ENCODE data around the gene PSMG4. TPM values are rescaled to one million over a fixed set of nuclear protein-coding genes. Genes with fewer than 3 reads are reported as not detected.

The PSMG4 gene
- total and polyA plus RNA-seq, 2 donors (not counting 3 experiments of a cell fraction or from before 2014, with no cell fraction given), result 31.4 to 46.0 TPM

GRCh38 chr6:3210024-3210610 lies 48.6 kb upstream of the PSMG4 start:
- H3K9ac ChIP-seq (replicated peaks; ENCODE audit: extremely low read depth, insufficient read depth, low read length), result no peak overlapping the region
- no peak for DNase-seq (ENCODE audit: low read depth, low spot score)
- intact Hi-C loops (cut with micrococcal nuclease) (no loop called here), dilution Hi-C loops (cut with MboI; ENCODE audit: extremely low pct_ligation_motif_present, low sequenced_read_pairs) (no loop called here)
- no peaks in the 10 kb centered on the region for H3K36me3 ChIP-seq (ENCODE audit: control insufficient read depth in 2 of 2, extremely low read depth in 1 of 2, insufficient read depth in 2 of 2, low read length in 2 of 2)
- H3K27me3 ChIP-seq (ENCODE audit: control insufficient read depth in 2 of 2, insufficient read depth in 2 of 2, low read length in 2 of 2), result peaks cover 6 to 12% of the 10 kb centered on the region in 2 experiments
- TF ChIP-seq FOS (IDR thresholded peaks at IDR 0.05; ENCODE audit: borderline replicate concordance, insufficient read depth, low read length), result no peak
- no peak for TF ChIP-seq POLR2AphosphoS5 (IDR thresholded peaks at IDR 0.05; ENCODE audit: insufficient read depth, low read depth, low read length)
- no peak for TF ChIP-seq EZH2 (IDR thresholded peaks at IDR 0.05; ENCODE audit: borderline replicate concordance, low read depth, low read length, severe bottlenecking)
- no peak for TF ChIP-seq MAX (IDR thresholded peaks at IDR 0.05; ENCODE audit: insufficient read depth, insufficient read length)
- no peaks in the 10 kb centered on the region for H3K9me3 ChIP-seq (replicated peaks; ENCODE audit: control insufficient read depth, insufficient read depth, low read length)
- no peak overlapping the region for H2AFZ ChIP-seq (ENCODE audit: low read depth, low read length)
- POLR2A ChIA-PET, result no interaction called here
- no peak overlapping the region for H3K4me2 ChIP-seq (ENCODE audit: insufficient read depth, low read length)
- H3K4me1 ChIP-seq (ENCODE audit: control insufficient read depth, extremely low read depth, insufficient read depth, low read length), result no peaks in the 10 kb centered on the region
- H3K9me1 ChIP-seq (replicated peaks; ENCODE audit: control insufficient read depth, extremely low read depth, insufficient read depth, low read length), result no peaks in the 10 kb centered on the region
- no peak overlapping the region for H3K4me3 ChIP-seq (replicated peaks in 1 of 3; ENCODE audit: insufficient read depth in 1 of 3, low read depth in 1 of 3, low read length in 3 of 3)
- BruUV-seq (replicated peaks), result no TSS peak
- H3K27ac ChIP-seq (ENCODE audit: insufficient read depth, low read depth, low read length), result no peak overlapping the region
- no peak for FAIRE-seq
- CTCF ChIA-PET, result interaction anchor here (1.3 to 1.9 kb wide), 2 partner anchors 21 to 41 kb away, joined by 3 to 6 read pairs; no protein-coding TSS in a partner anchor
- no peaks in the 10 kb centered on the region for H3K79me2 ChIP-seq (ENCODE audit: control insufficient read depth, insufficient read depth, low read length)
- H4K20me1 ChIP-seq (replicated peaks; ENCODE audit: control insufficient read depth, extremely low read depth, insufficient read depth, low read length), result no peaks in the 10 kb centered on the region

GRCh38 chr6:3211681-3212080 lies 47.1 kb upstream of the PSMG4 start:
- no TSS peak for BruUV-seq (replicated peaks)
- Histone ChIP-seq H4K20me1 (replicated peaks; ENCODE audit: control insufficient read depth, extremely low read depth, insufficient read depth, low read length) (no peaks in the 10 kb centered on the region), H2AFZ (ENCODE audit: low read depth, low read length) (no peak overlapping the region), H3K9me1 (replicated peaks; ENCODE audit: control insufficient read depth, extremely low read depth, insufficient read depth, low read length) (no peaks in the 10 kb centered on the region), H3K4me3 (replicated peaks in 1 of 3; ENCODE audit: insufficient read depth in 1 of 3, low read depth in 1 of 3, low read length in 3 of 3) (no peak overlapping the region), H3K9ac (replicated peaks; ENCODE audit: extremely low read depth, insufficient read depth, low read length) (no peak overlapping the region), H3K36me3 (ENCODE audit: control insufficient read depth in 2 of 2, extremely low read depth in 1 of 2, insufficient read depth in 2 of 2, low read length in 2 of 2) (no peaks in the 10 kb centered on the region), H3K4me1 (ENCODE audit: control insufficient read depth, extremely low read depth, insufficient read depth, low read length) (no peaks in the 10 kb centered on the region), H3K79me2 (ENCODE audit: control insufficient read depth, insufficient read depth, low read length) (no peaks in the 10 kb centered on the region), H3K4me2 (ENCODE audit: insufficient read depth, low read length) (no peak overlapping the region), H3K27ac (ENCODE audit: insufficient read depth, low read depth, low read length) (no peak overlapping the region), H3K27me3 (ENCODE audit: control insufficient read depth in 2 of 2, insufficient read depth in 2 of 2, low read length in 2 of 2) (peaks cover 7 to 12% of the 10 kb centered on the region in 2 experiments), H3K9me3 (replicated peaks; ENCODE audit: control insufficient read depth, insufficient read depth, low read length) (no peaks in the 10 kb centered on the region)
- ChIA-PET CTCF (interaction anchor here (0.8 kb wide), 1 partner anchor 17 kb away, joined by 5 read pairs; no protein-coding TSS in a partner anchor), POLR2A (no interaction called here)
- dilution Hi-C loops (cut with MboI; ENCODE audit: extremely low pct_ligation_motif_present, low sequenced_read_pairs) (no loop called here), intact Hi-C loops (cut with micrococcal nuclease) (no loop called here)
- DNase-seq (ENCODE audit: low read depth, low spot score) (no peak), FAIRE-seq (no peak)
- TF ChIP-seq FOS (IDR thresholded peaks at IDR 0.05; ENCODE audit: borderline replicate concordance, insufficient read depth, low read length), result no peak
- TF ChIP-seq JUN (IDR thresholded peaks at IDR 0.05; ENCODE audit: borderline replicate concordance, insufficient read depth, insufficient read length, low read depth), result no peak
- no peak for TF ChIP-seq POLR2AphosphoS5 (IDR thresholded peaks at IDR 0.05; ENCODE audit: insufficient read depth, low read depth, low read length)
- TF ChIP-seq MYC (IDR thresholded peaks at IDR 0.05; ENCODE audit: low read depth, low read length), result no peak
- no peak for TF ChIP-seq CTCF (IDR thresholded peaks at IDR 0.05; ENCODE audit: extremely low read depth in 1 of 2, insufficient read depth in 1 of 2, low read depth in 1 of 2, low read length in 2 of 2)
- no peak for TF ChIP-seq POLR2A (IDR thresholded peaks at IDR 0.05; ENCODE audit: low read depth, low read length)
- TF ChIP-seq EZH2 (IDR thresholded peaks at IDR 0.05; ENCODE audit: borderline replicate concordance, low read depth, low read length, severe bottlenecking), result no peak
- no peak for TF ChIP-seq MAX (IDR thresholded peaks at IDR 0.05; ENCODE audit: insufficient read depth, insufficient read length)
- no peak for TF ChIP-seq GATA2 (IDR thresholded peaks at IDR 0.05; ENCODE audit: insufficient read depth, insufficient read length, low read depth, low read length)
